Neuronal stem cell (in vitro differentiated cells): Measurements from ENCODE around the gene DENND5A.

Source experiments
- DNase-seq: peaks from one replicate; pipeline ENCODE4 v3.0.0-alpha.2; 2013; ENCODE audit warnings: low spot score
- H2AFZ ChIP-seq: one replicate; pipeline ENCODE4 v1.6.1; 2013; ENCODE audit warnings: mild to moderate bottlenecking, low read length, inconsistent platforms
- H2AK5ac ChIP-seq: 2 replicates; pipeline ENCODE4 v1.6.1; 2013; ENCODE audit warnings: low read depth, mild to moderate bottlenecking, inconsistent platforms, low read length, moderate library complexity, mixed read lengths
- H2BK120ac ChIP-seq: 2 replicates; pipeline ENCODE4 v1.6.1; 2013; ENCODE audit warnings: low read depth, mild to moderate bottlenecking, inconsistent platforms, low read length, moderate library complexity, mixed read lengths
- H2BK12ac ChIP-seq: one replicate; pipeline ENCODE4 v1.6.1; 2013; ENCODE audit warnings: low read length, inconsistent platforms
- H2BK15ac ChIP-seq: 2 replicates; pipeline ENCODE4 v1.6.1; 2013; ENCODE audit warnings: mild to moderate bottlenecking, low read length, inconsistent platforms, mixed read lengths
- H2BK5ac ChIP-seq: one replicate; pipeline ENCODE4 v1.6.1; 2013; ENCODE audit warnings: inconsistent platforms, mild to moderate bottlenecking, low read length, moderate library complexity
- H3K14ac ChIP-seq: one replicate; pipeline ENCODE4 v1.6.1; 2013; ENCODE audit warnings: low read length, inconsistent platforms
- H3K18ac ChIP-seq: 2 replicates; pipeline ENCODE4 v1.6.1; 2013; ENCODE audit warnings: low read length, inconsistent platforms
- H3K23ac ChIP-seq: 2 replicates; pipeline ENCODE4 v1.6.1; 2013; ENCODE audit warnings: low read depth, mild to moderate bottlenecking, mixed read lengths, low read length, inconsistent platforms; ENCODE audit not compliant: poor library complexity
- H3K27ac ChIP-seq: replicated peaks from 3 replicates; pipeline ENCODE4 v1.5.1; 2013; ENCODE audit warnings: low read length, inconsistent platforms
- H3K27me3 ChIP-seq, 3 experiments: 2 replicates each; pipeline ENCODE4 v1.6.1; 2013; ENCODE audit warnings: low read length in 3 of 3, mild to moderate bottlenecking in 2 of 3, inconsistent platforms in 1 of 3, low read depth in 1 of 3, mixed read lengths in 1 of 3, moderate library complexity in 1 of 3; ENCODE audit not compliant: control insufficient read depth in 3 of 3, insufficient read depth in 3 of 3
- H3K36me3 ChIP-seq, 2 donors: replicated peaks in 1 of 2; 2 replicates each; pipeline ENCODE4 v1.6.1; 2013; ENCODE audit warnings: low read length in 2 of 2; ENCODE audit not compliant: control insufficient read depth in 2 of 2, insufficient read depth in 2 of 2
- H3K4ac ChIP-seq: 2 replicates; pipeline ENCODE4 v1.6.1; 2013; ENCODE audit warnings: inconsistent platforms, mild to moderate bottlenecking, low read length, moderate library complexity
- H3K4me1 ChIP-seq, 2 donors: 1 replicate in 1 of 2; 2 replicates in 1 of 2; pipeline ENCODE4 v1.6.1; 2013; ENCODE audit warnings: low read length in 2 of 2, low read depth in 1 of 2; ENCODE audit not compliant: control insufficient read depth in 2 of 2, insufficient read depth in 1 of 2
- H3K4me2 ChIP-seq: one replicate; pipeline ENCODE4 v1.6.1; 2013; ENCODE audit warnings: mild to moderate bottlenecking, low read length, inconsistent platforms; ENCODE audit not compliant: insufficient read depth, poor library complexity, severe bottlenecking
- H3K4me3 ChIP-seq, 2 donors: 2 replicates each; pipeline ENCODE4 v1.5.1; 2013; ENCODE audit warnings: low read length in 2 of 2, mild to moderate bottlenecking in 2 of 2, inconsistent platforms in 1 of 2, moderate library complexity in 1 of 2
- H3K79me1 ChIP-seq: one replicate; pipeline ENCODE4 v1.6.1; 2013; ENCODE audit warnings: low read depth, mild to moderate bottlenecking, inconsistent platforms, low read length, moderate library complexity
- H3K9ac ChIP-seq: one replicate; pipeline ENCODE4 v1.6.1; 2013; ENCODE audit warnings: mild to moderate bottlenecking, low read depth, low read length, inconsistent platforms; ENCODE audit not compliant: poor library complexity
- H3K9me3 ChIP-seq, 2 donors: replicated peaks in 1 of 2; 2 replicates each; pipeline versions ENCODE3 to v1.6.1; 2013; ENCODE audit warnings: low read length in 2 of 2, mild to moderate bottlenecking in 2 of 2, inconsistent platforms in 1 of 2, low read depth in 1 of 2, mixed read lengths in 1 of 2, moderate library complexity in 1 of 2; ENCODE audit not compliant: control insufficient read depth in 2 of 2, insufficient read depth in 1 of 2
- H4K8ac ChIP-seq: one replicate; pipeline ENCODE4 v1.6.1; 2013; ENCODE audit warnings: low read depth, mild to moderate bottlenecking, inconsistent platforms, low read length, moderate library complexity
- H4K91ac ChIP-seq: one replicate; pipeline ENCODE4 v1.6.1; 2013; ENCODE audit warnings: low read length, low read depth, mild to moderate bottlenecking, inconsistent platforms; ENCODE audit not compliant: poor library complexity
- WGBS, 2 donors: extraction: QIAGEN DNeasy Blood & Tissue Kit; methylation state at CpG; one replicate each; pipeline ENCODE4 v1.1.7; 2013; ENCODE audit warnings: missing lambda C conversion rate in 2 of 2, mixed read lengths in 1 of 2; ENCODE audit not compliant: insufficient read length in 2 of 2, insufficient replicate concordance in 1 of 2; ENCODE audit errors: extremely low coverage in 2 of 2; 5-methylcytosine and 5-hydroxymethylcytosine counted together

DENND5A gene

DNA sequence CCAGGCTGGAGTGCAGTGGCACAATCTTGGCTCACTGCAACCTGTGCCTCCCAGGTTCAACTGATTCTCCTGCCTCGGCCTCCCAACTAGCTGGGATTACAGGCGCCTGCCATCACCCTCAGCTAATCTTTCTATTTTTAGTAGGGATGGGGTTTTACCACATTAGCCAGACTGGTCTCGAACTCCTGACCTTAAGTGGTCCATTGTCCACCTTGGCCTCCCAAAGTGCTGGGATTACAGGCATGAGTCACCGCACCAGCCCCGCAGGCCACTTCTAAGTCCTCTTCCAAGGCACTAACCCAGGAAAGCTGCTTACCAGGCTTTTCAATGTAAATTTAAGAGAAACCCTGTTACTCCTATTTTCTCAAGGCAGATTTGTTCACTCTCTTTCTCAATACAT, 50.4 kb downstream of the DENND5A start:
- Histone ChIP-seq H3K36me3 (peaks cover 0 to 5% of the 10 kb centered on the region in 2 donors), H3K4me2 (no peak overlapping the region), H3K4me1 (peaks cover 0 to 2% of the 10 kb centered on the region in 2 donors), H3K18ac (no peak overlapping the region), H2BK5ac (no peak overlapping the region), H2BK120ac (no peak overlapping the region), H4K91ac (no peak overlapping the region), H4K8ac (no peak overlapping the region), H2BK12ac (no peak overlapping the region), H3K4me3 (no peak overlapping the region), H3K23ac (no peak overlapping the region), H3K9me3 (no peaks in the 10 kb centered on the region), H3K4ac (no peak overlapping the region), H3K14ac (no peak overlapping the region), H3K27me3 (no peaks in the 10 kb centered on the region), H2BK15ac (no peak overlapping the region), H2AFZ (no peak overlapping the region), H3K9ac (no peak overlapping the region), H2AK5ac (no peak overlapping the region), H3K79me1 (peaks cover 4% of the 10 kb centered on the region), H3K27ac (no peak overlapping the region)
- no peak for DNase-seq
- no CpG with 5 or more reads among the region's 5 CpGs for WGBS, 2 donors

GRCh38 chr11:9211322-9211721, 53.8 kb downstream of the DENND5A start:
- H3K27ac ChIP-seq, result no peak overlapping the region
- H3K4me1 ChIP-seq, result peaks cover 2% of the 10 kb centered on the region in 2 donors
- no peak overlapping the region for H3K18ac ChIP-seq
- no peak overlapping the region for H3K4me3 ChIP-seq
- no peak overlapping the region for H2BK12ac ChIP-seq
- DNase-seq, result no peak
- H2AK5ac ChIP-seq, result no peak overlapping the region
- no peak overlapping the region for H2BK5ac ChIP-seq
- H3K27me3 ChIP-seq, result no peaks in the 10 kb centered on the region
- H3K4ac ChIP-seq, result no peak overlapping the region
- no peak overlapping the region for H2BK120ac ChIP-seq
- H3K4me2 ChIP-seq, result no peak overlapping the region
- H3K14ac ChIP-seq, result no peak overlapping the region
- peaks cover 0 to 10% of the 10 kb centered on the region in 2 donors for H3K36me3 ChIP-seq
- no peak overlapping the region for H3K23ac ChIP-seq
- H3K9ac ChIP-seq, result no peak overlapping the region
- no peak overlapping the region for H4K8ac ChIP-seq
- peaks cover 6% of the 10 kb centered on the region for H3K79me1 ChIP-seq
- H4K91ac ChIP-seq, result no peak overlapping the region
- no peak overlapping the region for H2BK15ac ChIP-seq
- WGBS, 2 donors, result no CpG with 5 or more reads among the region's 3 CpGs
- no peaks in the 10 kb centered on the region for H3K9me3 ChIP-seq
- no peak overlapping the region for H2AFZ ChIP-seq

- Histone ChIP-seq H3K4me3 (no peak overlapping the region), H3K4me1 (peaks cover 2% of the 10 kb centered on the region in 2 donors), H2BK15ac (no peak overlapping the region), H2AFZ (no peak overlapping the region), H2BK120ac (no peak overlapping the region), H3K27ac (no peak overlapping the region), H3K27me3 (no peaks in the 10 kb centered on the region), H3K4me2 (no peak overlapping the region), H3K9me3 (no peaks in the 10 kb centered on the region), H4K91ac (no peak overlapping the region), H3K36me3 (peaks cover 0 to 14% of the 10 kb centered on the region in 2 donors), H3K79me1 (peaks cover 6% of the 10 kb centered on the region), H3K9ac (no peak overlapping the region), H3K14ac (no peak overlapping the region), H2BK12ac (no peak overlapping the region), H3K18ac (no peak overlapping the region), H2AK5ac (no peak overlapping the region), H2BK5ac (no peak overlapping the region), H4K8ac (no peak overlapping the region), H3K23ac (no peak overlapping the region), H3K4ac (no peak overlapping the region)
- WGBS, 2 donors, result no CpG with 5 or more reads among the region's 1 CpG
- DNase-seq, result no peak
Measured at GRCh38 chr11:9210922-9211320, 54.2 kb downstream of the DENND5A start.

GRCh38 chr11:9210224-9210921, 54.8 kb downstream of the DENND5A start:
- no peak overlapping the region for H2AK5ac ChIP-seq
- H3K18ac ChIP-seq, result no peak overlapping the region
- no peak overlapping the region for H4K8ac ChIP-seq
- H2AFZ ChIP-seq, result no peak overlapping the region
- peaks cover 2% of the 10 kb centered on the region in 2 donors for H3K4me1 ChIP-seq
- no peak overlapping the region for H3K14ac ChIP-seq
- H2BK120ac ChIP-seq, result no peak overlapping the region
- H3K9me3 ChIP-seq, result no peaks in the 10 kb centered on the region
- WGBS, 2 donors, result no CpG with 5 or more reads among the region's 5 CpGs
- H3K4me2 ChIP-seq, result no peak overlapping the region
- peaks cover 2 to 20% of the 10 kb centered on the region in 2 donors for H3K36me3 ChIP-seq
- H2BK15ac ChIP-seq, result no peak overlapping the region
- H2BK12ac ChIP-seq, result no peak overlapping the region
- H4K91ac ChIP-seq, result no peak overlapping the region
- peaks cover 6% of the 10 kb centered on the region for H3K79me1 ChIP-seq
- no peak overlapping the region for H3K4me3 ChIP-seq
- no peak for DNase-seq
- H3K23ac ChIP-seq, result no peak overlapping the region
- no peak overlapping the region for H3K9ac ChIP-seq
- H3K4ac ChIP-seq, result no peak overlapping the region
- no peaks in the 10 kb centered on the region for H3K27me3 ChIP-seq
- H3K27ac ChIP-seq, result no peak overlapping the region
- H2BK5ac ChIP-seq, result no peak overlapping the region
